ENCODE data around the gene CCN5.

- TF ChIP-seq NR3C1 (CRISPR knock-in tag; IDR thresholded peaks at IDR 0.05) (no peak), HDAC1 (CRISPR knock-in tag; IDR thresholded peaks at IDR 0.05) (no peak), KAT8 (CRISPR knock-in tag; IDR thresholded peaks at IDR 0.05) (no peak), ZNF256 (CRISPR knock-in tag; conservative IDR thresholded peaks at IDR 0.05) (no peak), CTCF (CRISPR knock-in tag; IDR thresholded peaks at IDR 0.05) (no peak), CREBL2 (CRISPR knock-in tag; IDR thresholded peaks at IDR 0.05; ENCODE audit: borderline replicate concordance) (no peak), SP2 (CRISPR knock-in tag; IDR thresholded peaks at IDR 0.05) (no peak), DPF2 (CRISPR knock-in tag; IDR thresholded peaks at IDR 0.05; ENCODE audit: borderline replicate concordance, low read depth) (no peak), KDM5B (CRISPR knock-in tag; IDR thresholded peaks at IDR 0.05; ENCODE audit: borderline replicate concordance) (no peak), POLR2AphosphoS5 (IDR thresholded peaks at IDR 0.05; ENCODE audit: low read depth, low read length) (no peak), CHD2 (IDR thresholded peaks at IDR 0.05; ENCODE audit: low read depth, low read length) (no peak), EP300 (IDR thresholded peaks at IDR 0.05; ENCODE audit: low read depth in 2 of 2, low read length in 2 of 2) (no peak), EP300 (CRISPR knock-in tag; IDR thresholded peaks at IDR 0.05; ENCODE audit: borderline replicate concordance) (no peak), RNF2 (conservative IDR thresholded peaks at IDR 0.05; ENCODE audit: low read depth) (no peak), ZNF274 (CRISPR knock-in tag; IDR thresholded peaks at IDR 0.05) (no peak)
Measured at GRCh38 chr20:44768256-44768655, 53.1 kb downstream of the CCN5 start.
